MM.1S (cell line): Measurements from ENCODE around the gene ST8SIA2.

Experiments used
- DNase-seq: peaks from one replicate; pipeline ENCODE4 v3.0.0-alpha.2; 2015
- H2AFZ ChIP-seq: fragments of 300-600 bp; sonication (generic); 2 replicates; pipeline ENCODE4 v1.6.0; 2016; ENCODE audit warnings: antibody characterized with exemption, low read length
- H3F3A ChIP-seq: fragments of 300-600 bp; sonication (generic); 2 replicates; pipeline ENCODE4 v1.6.1; 2016; ENCODE audit warnings: mild to moderate bottlenecking, antibody characterized with exemption, low read length, moderate library complexity, mixed read lengths; ENCODE audit not compliant: insufficient read depth
- H3K27ac ChIP-seq: fragments of 300-600 bp; sonication (generic); 2 replicates; pipeline ENCODE4 v1.5.1; 2016; ENCODE audit warnings: mild to moderate bottlenecking, low read length
- H3K27me3 ChIP-seq: fragments of 300-600 bp; sonication (generic); replicated peaks from 2 replicates; pipeline ENCODE4 v1.6.0; 2016; ENCODE audit warnings: low read length; ENCODE audit not compliant: insufficient read depth
- H3K36me3 ChIP-seq: fragments of 300-600 bp; sonication (generic); replicated peaks from 2 replicates; pipeline ENCODE4 v1.6.1; 2016; ENCODE audit warnings: mild to moderate bottlenecking, low read length, mixed read lengths; ENCODE audit not compliant: insufficient read depth
- H3K4me1 ChIP-seq: fragments of 300-600 bp; sonication (generic); 2 replicates; pipeline ENCODE4 v1.6.1; 2016; ENCODE audit warnings: low read length, mixed read lengths
- H3K4me2 ChIP-seq: fragments of 300-600 bp; sonication (generic); 2 replicates; pipeline ENCODE4 v1.6.0; 2016; ENCODE audit warnings: low read depth, low read length
- H3K4me3 ChIP-seq: fragments of 300-600 bp; sonication (generic); 2 replicates; pipeline ENCODE4 v1.5.1; 2016; ENCODE audit warnings: low read length, mixed read lengths
- H3K79me2 ChIP-seq: fragments of 300-600 bp; sonication (generic); 2 replicates; pipeline ENCODE4 v1.6.1; 2016; ENCODE audit warnings: mixed run types, low read length, mixed read lengths
- H3K9ac ChIP-seq: fragments of 300-600 bp; sonication (generic); 2 replicates; pipeline ENCODE4 v1.6.1; 2016; ENCODE audit warnings: low read length, mixed read lengths
- H3K9me2 ChIP-seq: fragments of 300-600 bp; sonication (generic); replicated peaks from 2 replicates; pipeline ENCODE4 v1.6.1; 2016; ENCODE audit warnings: mild to moderate bottlenecking, low read length, mixed read lengths; ENCODE audit not compliant: insufficient read depth
- H3K9me3 ChIP-seq: fragments of 300-600 bp; sonication (generic); replicated peaks from 2 replicates; pipeline ENCODE4 v1.6.1; 2016; ENCODE audit warnings: mild to moderate bottlenecking, low read length, mixed read lengths; ENCODE audit not compliant: insufficient read depth
- H4K20me1 ChIP-seq: fragments of 300-600 bp; sonication (generic); 2 replicates; pipeline ENCODE4 v1.6.1; 2016; ENCODE audit warnings: mild to moderate bottlenecking, low read length, moderate library complexity, mixed read lengths; ENCODE audit not compliant: insufficient read depth
- EZH2 ChIP-seq: fragments of 300-600 bp; sonication (generic); optimal IDR thresholded peaks from 2 replicates; pipeline ENCODE3; 2017; ENCODE audit warnings: low read depth, mild to moderate bottlenecking, antibody characterized with exemption, low read length, mixed read lengths
- EZH2phosphoT487 ChIP-seq: fragments of 300-600 bp; sonication (generic); IDR thresholded peaks from 2 replicates; pipeline ENCODE4 v1.6.1; 2018; ENCODE audit warnings: antibody characterized with exemption, low read length
- TF ChIP-seq, protein P1 (sequence below): fragments of 300-600 bp; sonication (generic); IDR thresholded peaks from 2 replicates; pipeline ENCODE4 v1.5.1; 2016; ENCODE audit warnings: antibody characterized with exemption, low read length, mixed read lengths

ST8SIA2 gene

DNA sequence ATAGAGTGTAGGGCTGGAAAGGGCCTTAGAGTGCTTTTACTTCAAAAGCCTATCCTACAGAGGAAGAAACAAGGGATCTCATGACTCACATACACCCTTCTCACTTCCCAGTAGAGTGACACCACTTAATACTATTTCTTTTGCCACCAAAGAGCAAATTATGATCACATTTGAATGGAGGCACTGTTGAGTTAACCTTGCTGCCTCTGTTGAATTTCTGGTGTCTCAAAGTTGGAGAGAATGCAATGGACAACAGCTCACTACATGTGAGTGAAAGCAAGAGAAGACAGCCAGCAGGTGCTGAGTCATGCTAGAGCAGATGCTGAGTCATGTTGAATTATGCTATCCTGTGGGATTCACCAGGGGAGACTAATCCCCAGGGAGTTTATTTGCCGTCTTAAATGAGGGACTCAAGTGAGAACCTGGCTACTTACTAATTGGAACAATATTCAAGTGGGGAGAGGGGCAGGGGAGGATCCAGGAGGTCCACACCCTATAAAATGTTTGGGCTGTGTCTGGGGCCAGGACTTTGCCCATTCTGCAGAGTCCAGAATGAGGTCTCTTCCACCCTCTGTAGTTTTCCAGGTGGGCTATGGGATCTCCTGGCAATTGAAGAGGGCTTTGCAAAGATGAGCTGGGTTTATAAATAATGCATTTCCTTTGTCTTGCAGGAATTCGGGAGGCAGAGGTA, 35.8 kb downstream of the ST8SIA2 start:
- no peak overlapping the region for H3K27ac ChIP-seq
- no peak for TF ChIP-seq EZH2
- TF ChIP-seq, protein P1, sequence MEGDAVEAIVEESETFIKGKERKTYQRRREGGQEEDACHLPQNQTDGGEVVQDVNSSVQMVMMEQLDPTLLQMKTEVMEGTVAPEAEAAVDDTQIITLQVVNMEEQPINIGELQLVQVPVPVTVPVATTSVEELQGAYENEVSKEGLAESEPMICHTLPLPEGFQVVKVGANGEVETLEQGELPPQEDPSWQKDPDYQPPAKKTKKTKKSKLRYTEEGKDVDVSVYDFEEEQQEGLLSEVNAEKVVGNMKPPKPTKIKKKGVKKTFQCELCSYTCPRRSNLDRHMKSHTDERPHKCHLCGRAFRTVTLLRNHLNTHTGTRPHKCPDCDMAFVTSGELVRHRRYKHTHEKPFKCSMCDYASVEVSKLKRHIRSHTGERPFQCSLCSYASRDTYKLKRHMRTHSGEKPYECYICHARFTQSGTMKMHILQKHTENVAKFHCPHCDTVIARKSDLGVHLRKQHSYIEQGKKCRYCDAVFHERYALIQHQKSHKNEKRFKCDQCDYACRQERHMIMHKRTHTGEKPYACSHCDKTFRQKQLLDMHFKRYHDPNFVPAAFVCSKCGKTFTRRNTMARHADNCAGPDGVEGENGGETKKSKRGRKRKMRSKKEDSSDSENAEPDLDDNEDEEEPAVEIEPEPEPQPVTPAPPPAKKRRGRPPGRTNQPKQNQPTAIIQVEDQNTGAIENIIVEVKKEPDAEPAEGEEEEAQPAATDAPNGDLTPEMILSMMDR, result no peak
- no peak for TF ChIP-seq EZH2phosphoT487
- no peak overlapping the region for H2AFZ ChIP-seq
- H3K36me3 ChIP-seq, result no peaks in the 10 kb centered on the region
- H3K4me3 ChIP-seq, result no peak overlapping the region
- no peaks in the 10 kb centered on the region for H3K9me2 ChIP-seq
- no peak overlapping the region for H3K4me2 ChIP-seq
- no peaks in the 10 kb centered on the region for H3K27me3 ChIP-seq
- no peak for DNase-seq
- no peak overlapping the region for H3K9ac ChIP-seq
- no peaks in the 10 kb centered on the region for H3K9me3 ChIP-seq
- H4K20me1 ChIP-seq, result no peaks in the 10 kb centered on the region
- H3K4me1 ChIP-seq, result no peaks in the 10 kb centered on the region
- no peaks in the 10 kb centered on the region for H3F3A ChIP-seq
- H3K79me2 ChIP-seq, result no peaks in the 10 kb centered on the region

DNA sequence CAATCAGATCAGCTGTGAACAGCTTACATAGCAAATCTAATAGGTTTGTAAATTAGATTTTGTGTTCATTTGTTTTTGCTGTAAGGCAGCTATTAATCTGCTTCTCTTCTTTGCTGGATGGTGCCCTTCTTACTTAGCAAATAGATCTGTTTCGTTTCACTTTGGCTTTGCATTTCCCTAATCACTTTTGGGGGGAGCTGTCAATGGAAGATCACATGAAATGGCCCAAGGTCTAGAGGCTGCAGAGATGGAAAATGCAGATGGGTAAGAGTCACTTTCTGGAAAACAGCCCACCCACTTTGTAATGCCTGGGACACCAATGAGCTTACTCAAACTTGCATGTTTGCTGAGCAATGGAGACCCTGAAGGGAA, 36.4 kb downstream of the ST8SIA2 start:
- H3K9me2 ChIP-seq, result no peaks in the 10 kb centered on the region
- no peaks in the 10 kb centered on the region for H3F3A ChIP-seq
- no peak overlapping the region for H3K4me2 ChIP-seq
- H3K4me3 ChIP-seq, result no peak overlapping the region
- no peak overlapping the region for H2AFZ ChIP-seq
- H3K4me1 ChIP-seq, result no peaks in the 10 kb centered on the region
- DNase-seq, result no peak
- TF ChIP-seq, protein P1, result no peak
- TF ChIP-seq EZH2, result no peak
- no peak for TF ChIP-seq EZH2phosphoT487
- H3K27ac ChIP-seq, result no peak overlapping the region
- no peaks in the 10 kb centered on the region for H3K9me3 ChIP-seq
- H3K9ac ChIP-seq, result no peak overlapping the region
- H3K27me3 ChIP-seq, result no peaks in the 10 kb centered on the region
- no peaks in the 10 kb centered on the region for H3K36me3 ChIP-seq
- H4K20me1 ChIP-seq, result no peaks in the 10 kb centered on the region
- H3K79me2 ChIP-seq, result no peaks in the 10 kb centered on the region

DNA sequence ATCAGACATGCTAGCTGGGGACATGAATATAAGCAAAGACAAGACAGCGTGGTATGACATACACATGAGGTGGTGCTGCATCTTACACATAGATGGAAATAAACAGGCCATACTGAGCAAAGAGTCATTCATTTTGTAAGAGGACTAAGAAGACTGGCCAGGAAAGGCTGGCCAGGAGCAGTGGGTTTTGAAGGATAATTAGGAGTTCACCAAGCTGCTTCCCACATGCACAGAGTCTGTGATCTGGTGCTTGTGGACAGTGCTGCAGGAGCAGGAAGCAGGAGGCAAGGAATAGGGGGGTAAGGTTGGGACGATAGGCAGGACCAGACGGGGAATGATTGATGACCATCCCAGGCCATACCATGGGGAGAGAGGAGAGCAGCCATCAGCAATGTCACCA, 41.5 kb downstream of the ST8SIA2 start:
- Histone ChIP-seq H3F3A (no peaks in the 10 kb centered on the region), H3K36me3 (no peaks in the 10 kb centered on the region), H3K9me2 (no peaks in the 10 kb centered on the region), H3K4me1 (no peaks in the 10 kb centered on the region), H3K4me2 (no peak overlapping the region), H3K27me3 (no peaks in the 10 kb centered on the region), H3K9me3 (no peaks in the 10 kb centered on the region), H3K9ac (no peak overlapping the region), H3K27ac (no peak overlapping the region), H3K4me3 (no peak overlapping the region), H4K20me1 (no peaks in the 10 kb centered on the region), H3K79me2 (no peaks in the 10 kb centered on the region), H2AFZ (no peak overlapping the region)
- DNase-seq, result no peak
- TF ChIP-seq EZH2phosphoT487, result no peak
- TF ChIP-seq, protein P1, result no peak
- no peak for TF ChIP-seq EZH2
